NCI-H1436 (cell line): ENCODE results near the gene SLC25A1.
"Not testable (repeated sequence)": the region's sequence is repeated elsewhere in the genome, so short reads cannot be mapped to it uniquely, and the experiment has no call there.

Experiments used
- DNase-seq: peaks from one replicate; lab custom pipeline; 2025; lab: John Stamatoyannopoulos, UW

The SLC25A1 gene

DNA sequence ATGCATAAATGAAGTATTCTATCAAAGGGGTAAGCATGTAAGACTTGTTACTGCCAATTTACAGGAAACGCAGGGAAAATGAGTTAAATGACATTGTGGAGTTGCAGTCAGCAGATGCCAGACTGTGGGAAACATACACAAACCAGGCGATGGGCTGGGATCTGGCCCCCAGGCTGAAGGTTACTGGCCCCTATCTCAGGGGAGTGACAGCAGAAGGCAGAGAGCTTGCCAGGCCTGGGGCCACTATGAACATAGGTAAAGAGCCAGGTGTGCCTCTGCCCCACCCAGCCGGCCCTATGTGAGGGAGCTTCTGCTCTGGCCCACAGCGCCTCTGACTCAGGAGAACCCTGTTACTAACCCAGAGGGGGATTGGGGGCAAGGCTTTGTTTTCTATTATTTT is 26.1 kb upstream of the SLC25A1 start:
- DNase-seq, result no peak

DNA sequence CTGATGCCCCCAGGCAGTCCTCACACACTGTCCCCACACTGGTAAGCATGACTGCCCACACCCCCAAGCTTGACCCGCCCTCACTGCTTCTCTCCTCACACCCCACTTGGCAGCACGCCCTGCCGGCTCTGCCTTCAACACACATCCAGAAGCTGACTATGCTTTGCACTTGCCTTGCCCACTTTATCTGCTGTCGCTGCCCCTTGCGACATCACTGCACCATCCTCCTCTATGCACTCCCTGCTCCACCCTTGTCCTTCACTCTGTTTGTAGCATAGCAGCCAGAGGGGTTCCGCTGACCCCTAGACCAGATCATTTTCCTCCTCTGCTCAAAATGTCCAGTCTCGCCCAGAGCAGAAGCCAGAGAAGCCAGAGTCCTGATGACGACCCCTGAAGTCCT is 25.3 kb upstream of the SLC25A1 start:
- DNase-seq, result no peak

DNA sequence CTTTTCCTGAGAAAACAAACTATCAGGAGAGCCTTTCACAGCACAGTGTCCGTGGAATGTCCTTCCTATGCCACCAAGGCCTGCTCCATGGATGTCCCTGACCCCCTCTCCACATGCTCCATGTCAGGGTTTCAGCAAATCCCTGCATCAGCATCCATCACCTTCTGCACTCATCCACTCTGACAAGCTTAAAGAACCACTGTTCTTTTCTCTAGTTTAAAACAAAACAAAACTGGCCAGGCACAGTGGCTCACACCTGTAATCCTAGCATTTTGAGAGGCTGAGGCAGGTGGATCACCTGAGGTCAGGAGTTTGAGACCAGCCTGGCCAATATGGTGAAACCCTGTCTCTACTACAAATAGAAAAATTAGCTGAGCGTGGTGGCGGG is 24.3 kb upstream of the SLC25A1 start:
- DNase-seq, result not testable (repeated sequence)

DNA sequence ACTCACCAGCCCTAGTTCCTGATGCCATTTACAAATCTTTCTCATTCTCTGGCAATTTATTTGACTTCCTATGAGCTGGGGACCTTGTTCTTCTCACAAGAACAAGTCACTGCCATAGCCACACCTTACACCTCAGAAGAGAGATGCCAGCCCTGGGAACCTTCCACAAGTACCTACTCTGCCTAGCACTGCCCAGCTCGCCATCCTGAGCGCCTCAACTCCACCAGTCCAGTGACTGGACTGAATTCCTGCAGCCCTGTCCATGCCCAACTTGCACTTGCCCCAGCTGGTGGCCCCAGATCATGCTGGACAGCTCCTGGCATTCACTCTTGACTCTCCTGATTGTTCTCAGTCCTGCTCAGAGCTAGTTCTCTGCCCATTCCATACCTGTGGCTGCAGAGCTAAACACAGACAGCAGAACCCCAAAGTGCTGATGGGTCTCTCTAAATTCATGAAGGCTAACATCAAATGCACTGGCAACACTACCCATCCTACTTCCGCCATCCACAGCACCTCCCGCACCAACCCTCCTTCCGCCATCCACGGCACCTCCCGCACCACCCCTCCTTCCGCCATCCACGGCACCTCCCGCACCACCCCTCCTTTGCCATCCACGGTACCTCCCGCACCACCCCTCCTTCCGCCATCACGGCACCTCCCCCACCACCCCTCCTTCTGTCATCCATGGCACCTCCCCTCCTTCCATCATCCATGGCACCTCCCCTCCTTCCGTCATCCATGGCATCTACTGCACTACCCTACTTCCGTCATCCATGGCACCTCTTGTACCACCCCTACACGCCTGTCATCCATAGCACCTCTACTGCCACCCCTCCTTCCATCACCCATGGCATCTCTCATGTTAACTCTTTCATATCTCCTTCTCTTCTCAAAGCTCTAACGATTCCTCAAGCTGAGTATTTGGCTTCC is 23.6 kb upstream of the SLC25A1 start:
- no peak for DNase-seq

DNA sequence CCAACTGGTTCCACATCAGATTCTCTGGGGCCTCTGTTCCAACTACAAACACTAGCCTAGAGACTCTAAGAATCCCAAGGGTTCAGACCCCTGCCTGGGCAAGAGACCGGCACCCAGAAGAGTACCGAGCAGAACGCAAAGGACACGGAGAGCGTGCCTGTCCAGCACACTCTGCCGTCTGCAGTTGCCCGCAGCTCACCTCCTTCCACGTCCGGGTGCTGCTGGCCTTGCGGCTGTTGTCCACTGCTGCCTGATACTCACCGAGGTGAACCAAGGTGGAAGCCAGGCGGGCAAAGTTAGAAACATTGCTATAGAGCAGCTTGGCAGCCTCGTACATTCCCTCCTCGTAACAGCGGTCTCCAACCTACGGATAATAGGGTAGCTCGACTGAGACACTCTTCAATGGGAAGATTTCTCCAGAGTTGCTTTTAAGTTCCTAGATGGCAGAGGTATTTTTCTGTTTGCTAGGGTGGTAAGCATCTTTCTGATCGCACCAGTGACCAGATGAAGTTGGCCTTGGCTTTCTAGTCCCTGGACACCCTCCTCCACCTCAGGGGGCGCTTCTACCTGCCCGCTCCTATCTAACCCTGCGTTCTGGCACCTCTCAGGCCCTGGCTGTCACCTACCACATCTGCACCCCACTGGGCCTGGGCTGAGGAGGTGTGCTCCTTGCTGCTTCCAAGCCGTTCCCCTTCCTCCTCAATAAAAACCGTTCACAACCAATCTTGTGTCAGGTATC is 22.8 kb upstream of the SLC25A1 start:
- DNase-seq, result no peak

DNA sequence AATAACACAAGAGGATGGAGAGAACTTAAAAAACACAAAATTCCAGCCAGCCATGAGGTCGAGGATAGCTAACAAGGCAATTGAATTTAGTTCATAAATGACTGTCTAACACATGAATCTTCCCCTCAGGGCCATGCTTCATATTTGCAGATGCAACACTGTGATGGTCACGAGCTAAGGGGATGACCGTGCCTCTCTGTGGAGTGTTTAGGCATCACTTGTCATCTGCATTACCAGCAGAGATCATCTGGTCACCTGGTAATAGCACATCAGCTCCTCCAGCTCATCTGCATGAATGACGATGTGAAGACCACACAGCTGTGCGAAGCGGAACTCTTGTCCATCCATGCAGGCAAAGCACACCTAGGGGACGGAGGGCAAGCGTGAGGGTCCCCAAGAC is 20.9 kb upstream of the SLC25A1 start:
- DNase-seq, result no peak

DNA sequence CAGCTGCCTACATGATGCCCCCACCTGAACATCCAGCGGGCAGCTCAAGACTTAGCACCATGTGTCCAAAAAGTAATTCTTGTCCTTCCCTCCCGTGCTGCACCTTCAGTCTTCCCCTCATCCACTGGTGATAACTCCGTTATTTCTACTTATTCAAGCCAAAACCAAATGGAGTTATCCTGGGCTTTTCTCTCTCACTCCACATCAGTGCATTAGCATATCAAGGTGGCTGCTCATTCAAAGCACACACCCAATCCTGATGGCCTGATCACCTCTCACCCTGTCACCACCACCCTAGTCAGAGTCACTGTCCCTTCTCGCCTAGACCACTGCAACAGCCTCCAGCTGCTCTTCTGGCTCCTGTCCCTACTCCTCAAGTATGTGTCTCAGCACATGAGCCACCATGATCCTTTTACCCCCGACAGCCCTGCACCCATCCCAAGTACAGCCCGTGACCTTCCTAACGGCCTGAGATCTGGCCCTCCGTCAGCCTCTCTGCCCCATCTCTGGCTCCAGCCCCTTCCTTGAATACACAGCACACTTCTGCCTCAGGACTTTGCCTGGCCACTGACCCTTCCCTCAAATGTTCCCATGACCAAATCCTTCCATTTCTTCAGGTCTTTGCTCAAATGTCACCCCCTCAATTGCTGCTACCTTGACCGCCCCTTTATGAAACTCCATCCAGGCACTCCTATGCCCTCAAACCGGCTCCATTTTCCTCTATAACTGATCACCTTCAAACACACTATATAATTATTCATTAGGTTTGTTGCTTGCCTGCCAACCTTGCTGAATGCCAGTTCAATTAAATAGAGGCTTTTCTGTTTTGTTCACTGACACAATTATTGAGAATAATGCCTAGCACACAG is 19.7 kb upstream of the SLC25A1 start:
- DNase-seq, result no peak

DNA sequence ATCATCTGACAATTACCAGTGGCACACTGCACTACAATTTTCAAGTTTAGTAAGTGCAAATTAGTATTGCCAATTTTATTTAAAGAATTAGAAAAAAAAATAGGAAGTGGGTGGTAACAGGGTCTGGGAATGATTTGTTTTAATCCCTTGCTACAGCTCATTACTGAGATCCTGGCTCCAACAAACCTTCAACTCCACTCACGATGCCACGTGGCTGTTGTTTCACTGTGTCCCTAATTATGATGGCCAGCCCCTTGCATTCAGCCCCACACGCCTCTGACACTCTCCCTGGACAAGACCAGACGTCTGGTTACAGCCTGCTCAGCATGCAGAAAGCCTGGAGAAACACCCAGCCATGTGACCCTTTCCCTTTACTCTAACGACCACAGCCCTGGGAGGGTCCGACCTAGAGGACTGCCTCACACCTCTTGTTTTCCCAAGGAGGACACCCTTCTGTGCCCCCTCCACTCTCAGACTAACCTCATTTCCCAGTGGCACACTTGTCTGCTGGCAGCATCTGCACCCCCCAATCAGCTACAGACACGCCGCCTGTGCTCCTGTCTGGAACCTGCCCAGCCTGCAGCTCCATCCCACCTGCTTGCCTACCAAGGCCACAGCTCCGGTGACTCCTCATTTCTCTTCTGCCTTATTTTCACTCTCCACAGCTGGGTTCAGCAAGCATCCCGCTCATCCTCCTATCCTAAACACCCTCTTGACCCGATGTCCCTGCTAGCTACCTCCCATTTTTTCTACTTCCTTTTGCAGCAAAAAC is 18.5 kb upstream of the SLC25A1 start:
- DNase-seq, result no peak

DNA sequence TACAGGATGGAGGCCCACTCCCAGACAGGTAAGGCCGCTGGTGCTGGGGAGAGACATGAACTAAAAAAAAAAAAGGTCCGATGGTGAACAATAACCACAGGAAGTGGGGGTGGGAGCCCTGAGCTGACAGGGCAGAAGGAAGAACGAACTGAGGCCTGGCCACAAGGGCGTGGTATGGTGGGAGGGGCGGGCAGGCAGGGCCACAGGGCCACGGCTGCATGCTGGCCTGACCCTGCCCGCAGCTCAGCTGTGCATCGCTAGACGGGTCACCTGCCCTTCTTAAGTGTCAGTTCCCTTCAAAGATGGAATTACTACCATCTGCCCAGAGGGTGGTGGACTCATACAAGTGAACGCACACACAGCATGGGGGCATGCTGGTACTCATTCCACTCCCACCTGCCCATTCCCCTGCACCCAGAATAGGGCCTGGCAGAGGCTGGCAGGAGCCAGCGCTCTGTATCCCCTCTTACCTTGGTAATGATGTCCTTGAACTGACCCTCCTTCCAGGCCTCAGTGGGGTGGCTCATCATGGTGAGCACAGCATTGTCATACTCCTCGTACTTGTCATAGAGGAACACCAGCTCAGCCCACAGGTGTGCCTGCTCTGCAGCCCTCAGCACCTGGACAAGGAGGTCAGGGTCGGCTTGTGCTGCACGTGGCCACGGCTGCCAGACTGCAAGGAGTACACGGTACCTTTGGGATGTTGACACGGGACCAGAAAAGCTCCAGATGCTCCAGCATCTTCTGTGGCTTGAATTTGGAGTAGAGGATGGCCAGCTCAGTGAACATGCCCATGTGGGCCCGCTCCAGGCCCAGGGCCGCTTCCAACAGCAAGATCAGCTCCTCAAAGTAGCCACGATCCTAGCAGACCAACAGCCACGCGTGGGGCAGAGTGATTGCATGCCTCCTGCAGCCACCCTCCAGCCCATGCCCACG is 17.5 kb upstream of the SLC25A1 start:
- DNase-seq, result no peak

DNA sequence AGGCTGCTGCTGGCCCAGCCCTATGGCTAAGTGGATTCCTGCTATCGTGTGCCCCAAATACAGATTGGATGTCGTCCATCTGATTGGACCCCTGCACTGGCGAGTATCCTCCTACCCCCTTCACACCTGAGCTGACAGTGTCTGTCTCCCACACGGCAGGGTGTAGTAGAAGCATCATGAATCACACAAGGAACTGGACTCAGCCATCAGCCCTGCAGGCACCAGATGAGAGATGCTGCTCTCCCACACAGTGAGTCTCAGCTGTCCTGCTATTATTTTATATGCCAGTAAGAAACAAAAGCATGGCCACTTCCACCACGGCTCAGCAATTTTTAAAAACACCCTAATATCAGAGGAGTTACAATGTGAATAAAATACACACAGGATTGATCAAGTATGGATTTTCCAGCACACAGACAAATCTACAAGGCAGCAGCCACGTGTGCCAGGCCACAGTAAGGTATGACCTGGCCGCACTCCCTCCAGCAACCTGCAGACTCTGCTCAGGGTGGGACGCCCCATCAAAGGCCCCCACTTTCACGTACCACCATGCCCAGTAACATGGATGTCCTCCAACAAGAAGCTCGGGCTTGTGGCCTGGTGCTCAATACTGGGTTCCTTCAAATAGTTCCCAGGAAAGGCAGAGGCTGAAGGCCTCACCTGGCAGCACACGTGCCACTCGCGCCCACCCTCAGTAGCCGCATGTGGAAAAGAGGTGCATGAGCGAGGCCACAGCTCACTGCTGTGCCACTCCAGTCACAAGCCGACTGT is 16.4 kb upstream of the SLC25A1 start:
- DNase-seq, result no peak

DNA sequence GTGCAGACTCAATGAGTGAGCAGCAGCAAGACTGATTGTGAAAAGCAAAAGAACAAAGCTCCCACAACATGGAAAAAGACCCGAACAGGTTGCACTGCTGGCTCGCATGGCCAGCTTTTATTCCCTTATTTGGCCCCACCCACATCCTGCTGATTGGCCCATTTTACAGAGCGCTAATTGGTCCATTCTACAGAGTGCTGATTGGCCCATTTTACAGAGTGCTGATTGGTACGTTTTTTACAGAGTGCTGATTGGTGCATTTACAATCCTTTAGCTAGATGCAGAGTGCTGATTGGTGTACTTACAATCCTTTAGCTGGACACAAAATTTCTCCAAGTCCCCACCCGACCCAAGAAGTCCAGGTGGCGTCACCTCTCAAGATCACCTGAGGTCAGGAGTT is 15.3 kb upstream of the SLC25A1 start:
- DNase-seq, result no peak

DNA sequence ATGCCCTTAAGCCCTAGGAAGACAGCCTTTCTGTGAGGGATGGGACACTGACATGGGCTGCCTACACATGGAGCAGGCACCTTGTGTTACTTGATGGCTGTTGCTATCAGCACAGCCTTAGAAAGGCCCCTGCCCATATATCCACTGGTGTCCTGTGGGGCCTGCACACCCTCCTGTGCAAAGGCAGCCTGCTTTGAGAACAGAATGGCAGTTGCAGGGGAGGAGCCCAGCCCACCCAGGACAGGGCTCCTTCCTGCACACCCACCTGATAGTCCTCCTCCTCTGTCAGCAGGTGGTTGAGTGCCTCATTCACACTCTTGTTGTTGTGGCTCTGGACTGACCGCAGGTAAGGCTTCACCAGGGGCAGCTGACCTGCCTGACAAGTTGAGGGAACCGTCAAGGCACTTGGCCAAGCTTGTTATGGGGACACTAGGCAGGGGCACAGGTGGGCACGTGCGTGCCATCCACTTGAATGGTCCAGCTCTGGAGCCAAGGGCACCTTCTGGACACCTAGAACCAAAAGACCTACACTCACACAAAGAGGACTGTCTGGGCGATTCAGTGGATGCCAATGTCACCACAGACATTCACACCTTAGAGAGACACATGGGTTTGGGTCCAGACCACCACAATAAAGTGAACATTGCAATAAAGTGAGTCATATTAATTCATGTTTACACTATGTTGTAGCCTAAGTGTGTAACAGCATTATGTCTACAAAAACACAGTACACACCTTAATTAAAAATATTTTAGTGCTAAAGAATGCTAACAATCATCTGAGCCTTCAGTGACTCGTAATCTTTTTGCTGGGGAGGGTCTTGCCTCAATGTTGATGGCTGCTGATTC is 9.4 kb upstream of the SLC25A1 start:
- no peak for DNase-seq

DNA sequence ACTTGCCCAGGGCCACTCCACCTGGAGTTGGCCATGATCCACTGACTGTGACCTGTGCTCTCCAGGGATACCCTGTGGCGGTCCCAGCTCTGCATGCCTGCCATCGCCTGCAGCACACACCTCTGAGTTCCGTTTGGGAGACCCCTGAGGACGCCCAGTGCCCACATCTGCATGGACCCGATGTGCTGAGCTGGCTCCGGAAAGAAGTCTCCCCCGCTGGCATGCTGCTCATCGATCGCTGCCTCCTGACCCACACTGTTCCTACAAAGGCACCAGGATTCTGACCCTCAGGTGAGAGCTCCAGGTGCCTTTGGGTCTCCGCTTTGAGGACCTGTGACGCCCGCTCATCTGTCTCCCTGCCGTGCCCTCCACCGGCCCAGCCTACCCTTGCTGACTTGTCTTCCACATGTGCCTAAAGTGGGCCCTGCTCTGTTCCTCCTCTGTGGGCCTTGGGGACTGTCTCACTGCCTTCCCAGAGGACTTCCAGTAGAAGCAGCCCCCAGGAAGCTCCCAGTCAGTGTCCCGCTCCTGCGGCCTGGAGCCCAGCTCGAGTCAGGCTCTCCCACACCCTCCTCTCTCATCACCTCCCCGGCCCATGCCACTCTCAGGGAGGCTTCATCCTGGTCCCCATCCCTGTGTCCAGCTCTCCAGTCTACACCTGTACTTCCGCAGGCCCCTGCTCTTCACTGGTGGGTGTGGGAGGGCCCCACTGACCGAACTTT is 5.9 kb upstream of the SLC25A1 start:
- DNase-seq, result no peak

DNA sequence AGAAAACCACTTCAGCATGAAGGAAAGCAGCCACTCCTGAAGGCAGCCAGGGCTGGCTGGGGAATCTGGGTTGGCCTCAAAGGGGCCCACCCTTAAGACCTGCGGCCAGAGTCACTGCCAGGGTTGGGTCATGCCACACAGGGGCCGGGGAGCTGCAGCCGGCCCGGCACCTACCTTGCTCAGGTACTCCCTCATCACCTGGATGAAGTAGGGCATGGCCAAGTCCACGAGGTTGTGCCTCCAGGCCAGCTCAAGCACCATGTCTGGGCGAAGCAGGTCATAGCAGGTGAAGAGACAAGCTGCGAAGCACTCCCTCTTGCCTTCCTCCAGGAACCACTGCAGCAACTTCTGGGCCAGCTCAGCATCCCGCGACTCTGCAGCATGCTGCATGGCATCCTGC is 4.7 kb upstream of the SLC25A1 start:
- DNase-seq, result no peak

DNA sequence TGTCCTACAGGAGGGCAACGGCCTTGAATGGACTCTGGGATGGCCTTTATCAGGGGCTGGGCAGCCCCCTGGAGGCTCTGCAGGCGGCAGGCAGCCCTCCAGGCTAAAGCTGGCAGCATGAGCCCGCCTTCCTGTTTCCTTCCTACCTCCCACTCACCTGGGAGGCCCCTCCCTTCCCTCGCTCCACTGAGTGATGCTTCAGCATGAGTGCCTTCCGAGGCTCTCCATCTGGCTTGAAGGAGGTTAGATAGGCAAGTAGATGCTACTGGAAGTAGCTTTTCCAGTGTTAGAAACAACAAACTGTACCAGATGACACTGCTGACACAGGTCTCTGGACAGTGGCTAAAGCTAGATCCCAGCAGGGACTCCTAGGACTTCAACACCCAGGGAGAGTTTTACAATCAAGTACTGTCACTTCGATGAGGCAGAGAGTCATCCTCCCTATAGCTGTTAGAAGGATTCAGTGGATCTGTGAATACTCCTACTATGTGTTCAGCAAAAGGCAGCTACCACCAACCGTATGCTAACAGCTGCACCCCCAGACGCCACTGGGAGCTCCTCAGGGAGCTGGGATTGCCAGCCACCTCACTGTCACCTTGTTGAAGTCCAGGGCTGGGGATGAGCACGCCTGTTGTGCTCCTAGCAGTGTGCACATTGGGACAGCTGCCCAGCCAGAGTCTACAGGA is 4.1 kb upstream of the SLC25A1 start:
- DNase-seq, result no peak

DNA sequence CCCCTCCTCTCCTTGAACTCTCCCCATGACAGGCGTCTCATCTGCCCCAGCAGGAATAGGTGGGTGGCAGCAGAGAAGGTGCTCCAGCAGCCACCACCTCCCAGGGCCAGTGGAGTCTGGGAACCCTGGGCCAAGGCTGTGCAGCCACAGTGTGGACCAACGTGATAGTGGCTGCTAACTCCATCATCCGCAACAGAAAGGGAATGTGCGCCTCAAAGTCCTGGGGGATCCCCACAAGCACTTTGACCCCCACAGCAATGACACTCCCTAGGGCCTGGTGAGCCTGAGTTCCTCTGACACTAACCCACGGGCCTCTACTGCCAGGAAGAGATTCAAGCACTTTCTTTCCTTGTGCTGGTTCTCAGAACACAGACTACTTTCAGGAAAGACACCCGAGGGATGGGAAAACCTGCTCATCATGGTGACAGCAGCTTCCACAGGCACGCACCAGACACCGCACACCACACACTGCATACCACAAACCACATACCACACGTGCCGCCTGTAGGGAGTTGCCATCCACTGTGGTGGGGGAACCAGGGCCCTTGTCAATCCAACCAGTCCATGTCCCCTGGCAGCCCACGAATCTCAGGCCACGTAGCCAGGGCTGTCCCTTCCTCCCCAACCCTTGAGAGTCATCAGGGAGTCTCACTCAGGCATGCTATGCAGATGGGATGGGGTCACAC is 3.4 kb upstream of the SLC25A1 start:
- no peak for DNase-seq
